DMS 273 treated with DMSO at 0.1 percent for 48 hours (cell line): ENCODE measurements around the gene MTURN.

ENCODE experiments used
- DNase-seq: peaks from one replicate; lab custom pipeline; 2025; lab: John Stamatoyannopoulos, UW

Gene MTURN

DNA sequence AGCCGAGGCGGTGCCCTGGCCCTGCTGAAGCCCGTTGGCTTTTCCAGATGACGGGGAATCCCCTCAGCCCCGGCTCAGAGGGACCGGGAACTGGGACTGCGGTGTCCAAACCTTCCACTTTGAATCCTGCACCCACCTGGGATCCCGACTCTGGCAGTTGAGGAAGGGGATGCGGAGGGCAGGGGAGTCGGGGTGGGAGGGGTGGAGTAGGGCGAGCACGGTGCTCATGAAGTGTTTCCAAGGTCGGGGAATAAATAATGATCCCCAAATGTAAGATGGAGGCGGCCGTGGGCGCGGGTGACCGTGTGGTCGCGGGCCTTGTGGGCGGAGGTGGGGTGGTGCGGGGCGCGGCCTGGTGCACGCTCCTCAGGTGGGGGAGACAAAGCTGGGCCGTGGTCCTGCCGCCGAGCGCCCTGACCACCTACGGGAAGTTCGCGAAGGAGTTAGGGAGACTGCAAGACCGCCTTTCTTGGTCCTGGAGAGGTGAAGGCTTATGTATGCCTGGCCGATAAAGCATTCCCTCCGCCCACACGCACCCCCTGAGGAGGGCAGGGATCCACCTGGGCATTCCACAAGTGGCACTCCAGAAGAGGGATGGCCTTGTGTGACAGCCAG lies 1.4 kb downstream of the MTURN start:
- DNase-seq = no peak

GRCh38 chr7:30136743-30137485 lies 2.1 kb downstream of the MTURN start:
- DNase-seq = no peak

DNA sequence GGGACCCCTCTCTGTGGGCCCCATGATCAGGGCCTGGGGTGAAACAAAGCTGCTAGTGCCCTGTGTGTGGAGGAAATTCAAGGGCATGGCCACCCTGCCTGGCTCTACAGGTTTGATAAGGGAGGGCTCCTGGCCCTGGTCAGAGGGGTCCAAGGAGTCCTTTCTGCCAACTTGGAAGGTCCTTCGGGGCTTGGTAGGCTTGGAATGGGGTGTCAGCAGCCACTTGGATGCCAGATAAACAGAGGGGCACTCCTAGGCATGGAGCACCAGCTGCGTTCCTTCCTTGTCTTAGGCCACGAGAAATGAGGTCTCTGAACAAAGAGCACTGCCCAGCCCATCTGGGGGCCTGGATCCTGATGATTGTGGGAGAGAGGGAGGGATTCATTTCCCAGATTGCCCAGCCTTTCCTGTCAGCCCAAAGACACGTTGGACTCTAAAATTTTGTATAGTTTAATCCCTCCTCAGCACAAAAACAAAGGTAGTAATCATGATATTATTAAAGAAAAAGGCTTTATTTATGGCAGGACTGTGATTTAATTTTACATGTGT lies 5.1 kb downstream of the MTURN start:
- no peak for DNase-seq

- no peak for DNase-seq
Observed at GRCh38 chr7:30140456-30140855, 5.7 kb downstream of the MTURN start.

GRCh38 chr7:30142710-30143109 lies 7.9 kb downstream of the MTURN start:
- no peak for DNase-seq

DNA sequence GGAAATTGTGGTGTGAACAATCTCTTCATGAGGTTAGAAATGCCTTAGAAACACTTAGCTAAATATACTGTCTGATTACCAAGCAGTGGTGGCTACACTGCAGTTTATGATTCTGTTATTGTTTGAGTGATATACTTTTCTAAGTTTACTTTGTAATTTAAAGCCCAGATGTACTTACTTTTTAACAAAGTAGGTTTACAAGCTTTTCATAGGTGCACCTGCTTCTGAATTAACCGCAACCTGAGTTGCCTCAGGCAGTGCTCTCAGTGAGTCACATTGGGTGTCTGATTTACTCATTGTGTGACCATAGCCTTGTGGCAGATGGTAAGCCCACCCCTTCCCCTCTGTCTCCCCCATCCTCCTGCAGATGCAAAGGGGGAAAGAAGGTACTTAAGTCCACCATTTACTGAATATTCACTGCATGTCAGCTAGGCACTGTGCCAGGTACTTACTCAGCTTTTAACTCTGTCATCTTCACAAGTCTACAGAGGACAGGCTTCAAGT lies 9.0 kb downstream of the MTURN start:
- peak; percentile 87 for DNase-seq

DNA sequence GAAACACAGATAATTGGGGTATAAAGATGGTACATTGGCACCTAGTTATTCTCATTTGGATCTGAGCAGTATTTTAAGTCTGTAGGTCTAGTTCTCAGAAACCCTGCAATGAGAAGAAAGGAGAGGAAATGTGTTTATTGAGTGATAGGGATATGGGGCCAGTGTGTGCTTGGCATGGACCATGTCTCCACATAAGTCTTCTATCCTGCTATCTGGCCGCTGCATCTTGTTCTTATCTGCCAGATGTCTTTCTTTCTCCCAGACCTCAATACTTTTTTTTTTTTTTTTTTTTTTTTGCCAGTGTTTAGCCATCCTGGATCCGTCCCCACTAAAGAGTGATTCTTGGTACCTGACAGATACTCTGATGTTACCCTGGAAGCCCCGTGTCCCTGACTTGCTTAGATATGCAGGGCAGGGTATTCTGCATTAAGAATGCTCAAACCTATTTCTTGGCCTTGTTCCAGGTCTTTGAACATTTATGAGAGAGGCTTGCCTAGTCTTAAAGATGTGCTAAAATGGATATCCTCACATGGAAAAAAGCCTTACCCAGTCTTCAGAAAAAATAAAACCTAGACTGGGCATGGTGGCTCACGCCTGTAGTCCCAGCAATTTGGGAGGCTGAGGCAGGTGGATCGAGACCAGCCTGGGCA lies 10.0 kb downstream of the MTURN start:
- no peak for DNase-seq

DNA sequence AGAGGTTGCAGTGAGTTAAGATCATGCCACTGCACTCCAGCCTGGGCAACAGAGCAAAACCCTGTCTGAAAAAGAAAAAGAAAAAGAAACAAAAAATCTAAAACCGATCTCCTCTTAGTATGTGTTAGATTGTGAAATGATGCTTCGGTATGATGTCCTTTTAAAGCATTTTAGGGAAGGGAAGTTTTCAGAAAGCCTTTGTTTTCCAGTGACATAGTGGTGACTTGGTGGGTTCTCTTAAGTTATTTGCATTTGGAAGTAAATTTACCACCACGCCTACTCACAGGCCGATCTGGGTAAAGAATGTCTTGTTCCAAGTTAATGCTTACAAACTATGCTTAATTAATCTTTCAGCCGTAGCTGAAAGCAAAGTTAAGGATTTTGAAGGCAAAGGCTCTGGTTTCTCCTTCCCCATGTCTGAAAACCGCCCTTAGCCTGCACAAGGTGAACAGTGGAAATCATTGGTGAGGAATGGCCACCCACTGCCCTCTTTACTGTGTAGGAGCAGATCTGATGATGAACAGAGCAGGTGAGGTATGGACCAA lies 10.7 kb downstream of the MTURN start:
- DNase-seq = no peak

GRCh38 chr7:30146127-30146612 lies 11.4 kb downstream of the MTURN start:
- no peak for DNase-seq

- DNase-seq = no peak
Observed at GRCh38 chr7:30147223-30147622, 12.4 kb downstream of the MTURN start.

DNA sequence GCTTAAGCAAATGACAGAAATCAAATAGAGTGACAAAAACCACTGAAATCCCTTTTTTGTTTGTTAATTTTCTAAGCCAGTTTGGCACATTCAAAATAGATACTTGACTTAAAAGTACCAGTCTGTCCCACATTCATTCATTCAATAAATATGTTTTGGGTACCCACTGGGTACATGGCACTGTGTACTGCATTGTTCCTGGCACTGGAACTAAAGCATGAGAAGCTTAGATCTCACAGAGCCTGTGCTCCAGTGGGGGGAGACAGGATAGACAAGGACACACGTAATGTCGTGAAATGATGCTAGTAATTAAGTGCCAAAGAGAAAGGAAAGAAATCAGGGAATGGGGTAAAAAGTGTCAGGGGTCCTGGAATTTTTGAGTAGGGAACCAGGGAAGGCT lies 13.0 kb downstream of the MTURN start:
- DNase-seq = no peak

DNA sequence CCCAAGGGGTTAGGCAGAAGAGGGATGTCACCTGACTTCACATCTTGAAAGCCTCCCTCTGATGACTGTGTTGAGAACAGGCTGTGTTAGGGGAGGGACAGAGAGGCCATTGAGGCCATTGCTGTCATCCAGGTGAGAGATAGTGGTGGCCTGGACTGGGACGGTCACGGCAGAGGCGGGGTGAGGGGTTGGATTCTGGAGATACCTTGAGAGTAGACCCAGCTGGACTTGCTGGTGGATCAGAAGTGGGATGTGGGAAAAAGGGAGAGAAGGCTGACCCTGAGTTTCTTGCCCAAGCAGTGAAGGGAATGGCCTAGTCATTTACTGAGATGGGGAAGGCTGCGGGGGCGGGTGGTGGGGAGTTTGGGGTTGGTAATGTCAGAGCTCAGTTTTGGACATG lies 13.6 kb downstream of the MTURN start:
- no peak for DNase-seq

DNA sequence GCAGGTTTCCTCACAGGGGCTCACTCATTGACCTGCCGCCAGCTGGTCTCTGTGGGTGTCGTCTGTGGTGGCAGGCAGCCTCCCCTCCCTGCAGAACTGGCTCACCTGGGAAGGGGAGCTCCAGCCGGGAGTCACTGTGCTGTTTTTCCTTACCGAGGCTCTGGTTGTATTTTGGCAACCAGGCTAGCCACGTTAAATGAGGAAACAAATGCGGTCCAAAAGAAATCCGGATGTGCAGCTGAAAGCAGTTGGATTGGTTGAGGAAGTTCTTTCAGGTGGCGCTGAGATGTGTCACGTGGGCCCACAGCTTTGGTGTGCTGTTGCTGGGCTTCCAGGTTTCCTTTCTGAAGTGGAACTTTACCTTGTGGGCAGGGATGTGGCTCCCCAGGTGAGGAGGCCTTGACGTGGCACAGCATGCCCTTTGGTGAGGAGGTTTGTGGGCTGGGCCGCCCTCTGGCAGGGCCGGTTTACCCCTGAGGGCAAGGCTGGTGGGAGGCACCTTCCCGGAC lies 14.2 kb downstream of the MTURN start:
- no peak for DNase-seq

- DNase-seq = no peak
Observed at GRCh38 chr7:30149640-30150272, 15.0 kb downstream of the MTURN start.

DNA sequence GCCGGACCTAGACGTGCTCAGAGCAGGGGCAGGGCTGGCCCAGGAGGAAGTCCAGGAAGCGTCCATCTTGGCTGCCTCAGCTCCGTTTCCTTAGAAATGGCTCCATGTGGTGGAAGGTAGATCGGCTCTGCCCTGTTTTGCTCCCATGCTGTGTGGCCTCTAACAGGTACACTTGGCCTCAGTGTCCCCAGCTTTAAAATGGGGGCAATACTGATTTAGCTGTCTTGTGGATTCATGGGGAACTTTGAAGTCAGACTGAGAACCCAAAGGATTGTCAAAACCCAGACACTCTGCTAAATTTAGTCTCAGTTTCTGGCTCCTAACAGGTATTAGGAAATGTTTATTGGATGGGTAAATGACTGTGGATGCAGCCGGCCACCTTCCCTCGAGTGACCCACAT lies 15.9 kb downstream of the MTURN start:
- DNase-seq = no peak

GRCh38 chr7:30154111-30154587 lies 19.4 kb downstream of the MTURN start:
- DNase-seq = no peak

- DNase-seq = no peak
Observed at GRCh38 chr7:30155481-30155880, 20.7 kb downstream of the MTURN start.

DNA sequence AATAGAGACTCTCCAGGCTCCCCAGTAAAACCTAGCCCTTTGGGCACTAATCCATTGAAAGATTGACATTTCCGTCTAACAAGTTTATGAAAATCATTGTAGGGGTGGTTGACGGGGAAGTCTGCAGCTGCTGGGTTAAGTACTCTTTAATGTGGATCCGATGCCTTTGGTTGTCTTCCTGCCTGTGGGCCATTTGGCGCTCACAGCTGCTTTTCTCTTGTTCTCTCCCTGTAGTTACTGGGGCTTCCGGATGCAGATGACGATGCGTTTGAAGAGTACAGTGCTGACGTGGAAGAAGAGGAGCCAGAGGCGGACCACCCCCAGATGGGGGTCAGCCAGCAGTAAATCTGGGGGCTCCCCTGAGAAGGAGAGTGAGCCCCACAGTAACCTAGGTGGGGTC lies 22.4 kb downstream of the MTURN start:
- DNase-seq = no peak

- no peak for DNase-seq
Observed at GRCh38 chr7:30159163-30159562, 24.4 kb downstream of the MTURN start.

DNA sequence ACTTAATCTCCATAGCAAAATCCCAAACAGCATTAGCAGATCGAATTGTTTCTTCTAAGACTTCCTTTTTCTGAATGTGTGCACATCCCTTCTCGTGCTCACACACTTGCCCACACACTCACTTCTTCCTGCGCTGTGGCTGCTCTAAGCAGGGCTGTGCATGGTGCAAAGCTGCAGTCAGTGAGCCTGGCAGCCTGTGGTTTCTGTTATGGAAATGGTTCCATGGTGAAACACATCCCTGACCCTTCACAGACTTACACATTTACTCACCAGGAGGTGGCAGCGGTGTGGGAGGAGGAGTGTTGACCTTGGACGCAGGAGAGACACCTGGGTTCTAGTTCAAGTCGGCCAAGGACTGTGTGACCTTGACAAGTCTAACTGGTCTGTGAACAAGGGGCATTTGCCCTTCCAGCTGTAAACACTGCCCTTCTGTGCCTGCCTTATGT lies 24.9 kb downstream of the MTURN start:
- no peak for DNase-seq

GRCh38 chr7:30160329-30160728 lies 25.5 kb downstream of the MTURN start:
- DNase-seq = no peak

DNA sequence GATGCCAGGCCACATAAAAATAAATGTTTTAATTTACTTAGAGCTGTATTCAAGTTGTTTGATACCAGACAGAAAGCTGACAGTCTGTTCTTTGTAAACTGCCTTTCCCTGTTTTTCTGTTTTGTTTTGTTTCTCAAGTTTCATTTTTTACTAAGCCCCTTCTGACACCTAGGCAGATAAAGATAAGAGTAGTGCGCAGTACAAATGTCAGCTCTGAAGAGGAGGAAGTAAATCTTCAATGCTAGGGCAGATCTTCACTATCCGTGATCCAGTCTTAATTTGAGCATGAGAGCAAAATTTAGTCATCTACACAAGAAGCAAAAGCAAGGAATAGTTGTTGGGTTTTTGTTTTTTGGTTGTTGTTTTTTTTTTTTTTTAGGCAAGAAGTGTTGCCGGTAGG lies 27.3 kb downstream of the MTURN start:
- no peak for DNase-seq
